H9 (cell line): ENCODE data around the gene NAALADL1. TPM values are rescaled to one million over a fixed set of nuclear protein-coding genes. Genes with fewer than 3 reads are reported as not detected.
A peak's percentile ranks its signal among the peaks of the same experiment; 100 is the strongest.

ENCODE experiments used
- DNase-seq: peaks from one replicate; pipeline ENCODE4 v3.0.0-alpha.2; 2017
- H2AFZ ChIP-seq: one replicate; pipeline ENCODE4 v1.6.1; 2013; ENCODE audit warnings: mild to moderate bottlenecking, low read length, control low read depth, moderate library complexity
- H2AK5ac ChIP-seq: 2 replicates; pipeline ENCODE4 v1.6.1; 2013; ENCODE audit warnings: low read length, control low read depth, mixed read lengths; ENCODE audit not compliant: insufficient read length
- H2BK120ac ChIP-seq: one replicate; pipeline ENCODE4 v1.6.1; 2013; ENCODE audit warnings: low read depth, mild to moderate bottlenecking, low read length, control low read depth, inconsistent platforms; ENCODE audit not compliant: poor library complexity, severe bottlenecking
- H2BK12ac ChIP-seq: 2 replicates; pipeline ENCODE4 v1.6.1; 2013; ENCODE audit warnings: low read length, control low read depth, mixed read lengths, low read depth; ENCODE audit not compliant: insufficient read length
- H2BK15ac ChIP-seq: 2 replicates; pipeline ENCODE4 v1.6.1; 2013; ENCODE audit warnings: low read depth, low read length, control low read depth
- H2BK20ac ChIP-seq: one replicate; pipeline ENCODE4 v1.6.1; 2013; ENCODE audit warnings: low read depth, mild to moderate bottlenecking, low read length, control low read depth, inconsistent platforms; ENCODE audit not compliant: poor library complexity, severe bottlenecking
- H2BK5ac ChIP-seq: 2 replicates; pipeline ENCODE4 v1.6.1; 2013; ENCODE audit warnings: low read length, control low read depth, mixed read lengths; ENCODE audit not compliant: insufficient read length
- H3K14ac ChIP-seq: 2 replicates; pipeline ENCODE4 v1.6.1; 2013; ENCODE audit warnings: low read length, control low read depth; ENCODE audit not compliant: insufficient read depth
- H3K18ac ChIP-seq: 2 replicates; pipeline ENCODE4 v1.6.1; 2013; ENCODE audit warnings: low read depth, mild to moderate bottlenecking, mixed read lengths, low read length, control low read depth; ENCODE audit not compliant: insufficient read length
- H3K23ac ChIP-seq: 2 replicates; pipeline ENCODE4 v1.6.1; 2013; ENCODE audit warnings: low read length, control low read depth, mixed read lengths, low read depth; ENCODE audit not compliant: insufficient read length
- H3K23me2 ChIP-seq: 2 replicates; pipeline ENCODE4 v1.6.1; 2013; ENCODE audit warnings: low read depth, mild to moderate bottlenecking, mixed read lengths, low read length, control low read depth; ENCODE audit not compliant: insufficient read length, poor library complexity, severe bottlenecking
- H3K27ac ChIP-seq: 2 replicates; pipeline ENCODE4 v1.5.1; 2013; ENCODE audit warnings: low read length, control low read depth, mixed read lengths, low read depth; ENCODE audit not compliant: insufficient read length
- H3K27me3 ChIP-seq: 2 replicates; pipeline ENCODE4 v1.6.1; 2013; ENCODE audit warnings: low read length, control low read depth, inconsistent platforms; ENCODE audit not compliant: insufficient read depth
- H3K4ac ChIP-seq: 2 replicates; pipeline ENCODE4 v1.6.1; 2013; ENCODE audit warnings: low read depth, mild to moderate bottlenecking, control low read depth, inconsistent platforms, low read length, moderate library complexity
- H3K4me1 ChIP-seq: 2 replicates; pipeline ENCODE4 v1.6.1; 2013; ENCODE audit warnings: low read length, control low read depth, inconsistent platforms; ENCODE audit not compliant: insufficient read depth
- H3K4me2 ChIP-seq: 2 replicates; pipeline ENCODE4 v1.6.1; 2013; ENCODE audit warnings: low read length, control low read depth, mixed read lengths; ENCODE audit not compliant: insufficient read length, insufficient read depth
- H3K56ac ChIP-seq: 2 replicates; pipeline ENCODE4 v1.6.1; 2013; ENCODE audit warnings: low read depth, mild to moderate bottlenecking, mixed read lengths, low read length, control low read depth; ENCODE audit not compliant: insufficient read length
- H3K79me1 ChIP-seq: 2 replicates; pipeline ENCODE4 v1.6.1; 2013; ENCODE audit warnings: low read depth, mild to moderate bottlenecking, moderate library complexity, low read length, control low read depth, inconsistent platforms; ENCODE audit not compliant: insufficient read depth, poor library complexity, severe bottlenecking
- H3K79me2 ChIP-seq: 2 replicates; pipeline ENCODE4 v1.6.1; 2013; ENCODE audit warnings: low read length, control low read depth, inconsistent platforms; ENCODE audit not compliant: insufficient read depth
- H3K9ac ChIP-seq: 2 replicates; pipeline ENCODE4 v1.6.1; 2013; ENCODE audit warnings: low read length, control low read depth, mixed read lengths; ENCODE audit not compliant: insufficient read length; ENCODE audit errors: extremely low read depth
- H3K9me3 ChIP-seq: one replicate; pipeline ENCODE4 v1.6.1; 2013; ENCODE audit warnings: low read depth, low read length, inconsistent platforms; ENCODE audit not compliant: control insufficient read depth
- H3T11ph ChIP-seq: one replicate; pipeline ENCODE4 v1.6.1; 2013; ENCODE audit warnings: mild to moderate bottlenecking, low read length, control low read depth, inconsistent platforms
- H4K20me1 ChIP-seq: one replicate; pipeline ENCODE4 v1.6.1; 2013; ENCODE audit not compliant: control insufficient read depth, insufficient read length, insufficient read depth
- H4K5ac ChIP-seq: 2 replicates; pipeline ENCODE4 v1.6.1; 2013; ENCODE audit warnings: low read depth, mild to moderate bottlenecking, mixed read lengths, low read length, control low read depth; ENCODE audit not compliant: insufficient read length
- H4K8ac ChIP-seq: replicated peaks from 2 replicates; pipeline ENCODE4 v1.6.1; 2013; ENCODE audit warnings: low read length, control low read depth, mixed read lengths, low read depth; ENCODE audit not compliant: insufficient read length
- H4K91ac ChIP-seq: 2 replicates; pipeline ENCODE4 v1.6.1; 2013; ENCODE audit warnings: low read depth, mild to moderate bottlenecking, moderate library complexity, mixed read lengths, low read length, control low read depth; ENCODE audit not compliant: insufficient read length
- H3K27ac Mint-ChIP-seq, 3 experiments: 2 replicates in 2 of 3; 3 replicates in 1 of 3; pipeline ENCODE4 v1.8.0; 2020 to 2021; ENCODE audit warnings: mixed read lengths in 3 of 3, mild to moderate bottlenecking in 1 of 3, moderate library complexity in 1 of 3
- H3K27me3 Mint-ChIP-seq: 2 replicates; pipeline ENCODE4 v1.8.0; 2021; ENCODE audit warnings: low read depth, mild to moderate bottlenecking, moderate library complexity, mixed read lengths
- H3K36me3 Mint-ChIP-seq, 3 experiments: 2 replicates in 2 of 3; 3 replicates in 1 of 3; pipeline ENCODE4 v1.8.0; 2020 to 2021; ENCODE audit warnings: low read depth in 3 of 3, mixed read lengths in 3 of 3; ENCODE audit not compliant: insufficient read depth in 1 of 3
- H3K4me1 Mint-ChIP-seq, 2 experiments: 2 replicates each; pipeline ENCODE4 v1.8.0; 2020; ENCODE audit warnings: mixed read lengths in 2 of 2
- H3K4me3 Mint-ChIP-seq, 2 experiments: 2 replicates in 1 of 2; 3 replicates in 1 of 2; pipeline ENCODE4 v1.8.0; 2020 to 2021; ENCODE audit warnings: mild to moderate bottlenecking in 2 of 2, mixed read lengths in 2 of 2, moderate library complexity in 1 of 2
- H3K9me3 Mint-ChIP-seq, 2 experiments: 2 replicates in 1 of 2; 3 replicates in 1 of 2; pipeline ENCODE4 v1.8.0; 2020; ENCODE audit warnings: mild to moderate bottlenecking in 2 of 2, mixed read lengths in 2 of 2, moderate library complexity in 1 of 2
- WGBS: extraction: QIAGEN DNeasy Blood & Tissue Kit; methylation state at CpG from one replicate; pipeline ENCODE4 v1.1.7; 2013; ENCODE audit warnings: missing lambda C conversion rate, low lambda C conversion rate, mixed read lengths; ENCODE audit not compliant: insufficient read length; ENCODE audit errors: extremely low coverage; 5-methylcytosine and 5-hydroxymethylcytosine counted together
- total RNA-seq: library from RNA; stranded (reverse); gene quantifications from 2 replicates; pipeline ENCODE4 v1.2.1, GENCODE V29; 2021
- TF ChIP-seq, protein P1 (sequence below): fragments of 200-600 bp; sonication (generic); conservative IDR thresholded peaks from 3 replicates; pipeline ENCODE4 v1.8.0; 2021; ENCODE audit warnings: antibody characterized with exemption, mild to moderate bottlenecking

Gene NAALADL1
- total RNA-seq, 1 experiment from 2014 or later: 1.0 TPM

DNA sequence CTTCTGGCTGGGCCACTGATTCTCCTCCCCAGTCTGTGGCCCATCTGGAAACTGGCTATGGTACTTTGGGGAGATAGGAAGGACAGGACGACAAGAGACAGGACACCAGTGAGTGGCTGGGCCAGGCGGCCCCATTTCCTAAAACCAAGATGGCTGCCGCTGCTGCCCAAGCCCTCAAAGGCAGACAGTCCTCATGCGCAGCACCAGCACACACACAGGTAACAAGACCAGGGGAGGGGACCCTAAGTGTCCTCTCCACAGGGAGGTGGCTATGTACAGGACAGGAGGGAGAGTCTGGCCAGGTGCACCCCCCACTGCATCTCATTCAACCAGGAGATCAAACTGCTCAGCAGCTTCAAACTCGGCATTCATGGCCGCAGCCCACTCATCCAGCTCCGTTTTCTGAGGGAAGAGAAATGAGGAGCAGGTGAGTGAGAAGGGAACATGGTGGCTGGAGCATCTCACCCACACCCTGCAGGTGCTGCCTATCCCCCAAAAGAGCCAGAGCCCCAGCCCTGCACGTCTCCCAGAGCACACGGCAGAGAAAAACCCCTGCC, 20.5 kb upstream of the NAALADL1 start:
- no peaks in the 10 kb centered on the region for H4K20me1 ChIP-seq
- H3K4ac ChIP-seq: no peak overlapping the region
- H3K4me3 Mint-ChIP-seq: no peak overlapping the region
- H2BK15ac ChIP-seq: no peak overlapping the region
- no peak overlapping the region for H3K23ac ChIP-seq
- H4K91ac ChIP-seq: no peak overlapping the region
- no peak overlapping the region for H4K8ac ChIP-seq
- no CpG with 5 or more reads among the region's 9 CpGs for WGBS
- H3K79me2 ChIP-seq: peaks cover 8% of the 10 kb centered on the region; the same call in 1 of the 2 replicates
- H3K4me1 ChIP-seq: no peaks in the 10 kb centered on the region
- no peak overlapping the region for H3K56ac ChIP-seq
- H3K14ac ChIP-seq: no peak overlapping the region
- H3K27me3 ChIP-seq: no peaks in the 10 kb centered on the region
- H3K18ac ChIP-seq: no peak overlapping the region
- H3K27ac Mint-ChIP-seq: peak overlapping the region in 2 of 3 experiments; percentile 55 to 88; a peak in 3 of 7 replicates
- H3K23me2 ChIP-seq: peaks cover 5% of the 10 kb centered on the region
- no peaks in the 10 kb centered on the region; a peak in 1 of 5 replicates for H3K9me3 Mint-ChIP-seq
- no peaks in the 10 kb centered on the region for H3K27me3 Mint-ChIP-seq
- peaks cover 14 to 17% of the 10 kb centered on the region in 2 experiments for H3K4me1 Mint-ChIP-seq
- no peak overlapping the region for H2BK12ac ChIP-seq
- no peak for DNase-seq
- no peak overlapping the region for H2BK20ac ChIP-seq
- no peak overlapping the region for H2AFZ ChIP-seq
- H3K27ac ChIP-seq: no peak overlapping the region
- no peak overlapping the region for H2BK120ac ChIP-seq
- H2BK5ac ChIP-seq: no peak overlapping the region
- H3K36me3 Mint-ChIP-seq: peaks cover 48 to 74% (median 72%) of the 10 kb centered on the region in 3 experiments
- no peak overlapping the region for H2AK5ac ChIP-seq
- H3K79me1 ChIP-seq: peaks cover 13% of the 10 kb centered on the region
- TF ChIP-seq, protein P1, sequence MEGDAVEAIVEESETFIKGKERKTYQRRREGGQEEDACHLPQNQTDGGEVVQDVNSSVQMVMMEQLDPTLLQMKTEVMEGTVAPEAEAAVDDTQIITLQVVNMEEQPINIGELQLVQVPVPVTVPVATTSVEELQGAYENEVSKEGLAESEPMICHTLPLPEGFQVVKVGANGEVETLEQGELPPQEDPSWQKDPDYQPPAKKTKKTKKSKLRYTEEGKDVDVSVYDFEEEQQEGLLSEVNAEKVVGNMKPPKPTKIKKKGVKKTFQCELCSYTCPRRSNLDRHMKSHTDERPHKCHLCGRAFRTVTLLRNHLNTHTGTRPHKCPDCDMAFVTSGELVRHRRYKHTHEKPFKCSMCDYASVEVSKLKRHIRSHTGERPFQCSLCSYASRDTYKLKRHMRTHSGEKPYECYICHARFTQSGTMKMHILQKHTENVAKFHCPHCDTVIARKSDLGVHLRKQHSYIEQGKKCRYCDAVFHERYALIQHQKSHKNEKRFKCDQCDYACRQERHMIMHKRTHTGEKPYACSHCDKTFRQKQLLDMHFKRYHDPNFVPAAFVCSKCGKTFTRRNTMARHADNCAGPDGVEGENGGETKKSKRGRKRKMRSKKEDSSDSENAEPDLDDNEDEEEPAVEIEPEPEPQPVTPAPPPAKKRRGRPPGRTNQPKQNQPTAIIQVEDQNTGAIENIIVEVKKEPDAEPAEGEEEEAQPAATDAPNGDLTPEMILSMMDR: no peak
- H3K4me2 ChIP-seq: peak overlapping the region; percentile 1
- no peak overlapping the region for H3K9ac ChIP-seq
- H3K9me3 ChIP-seq: no peaks in the 10 kb centered on the region
- no peak overlapping the region for H4K5ac ChIP-seq
- no peak overlapping the region for H3T11ph ChIP-seq
